SK-MEL-5 (cell line): ENCODE data around the gene AP2A2. TPM values are rescaled to one million over a fixed set of nuclear protein-coding genes. Genes with fewer than 3 reads are reported as not detected.
A peak's percentile ranks its signal among the peaks of the same experiment; 100 is the strongest.

Source experiments
- DNase-seq: peaks from one replicate; pipeline ENCODE4 v3.0.0-alpha.2; 2016; ENCODE audit warnings: low read depth, low spot score
- in situ Hi-C: cut with HindIII; loops from 2 replicates; pipeline ENCODE4 v1.10.0; 2016; ENCODE audit warnings: low sequenced_read_pairs, high pct_unique_total_duplicates, low pct_unique_long_range_greater_than_20kb
- total RNA-seq: library from RNA; depleted of rRNA; stranded (reverse); fragments of >200 nt; shearing (Covaris generic); gene quantifications from 2 replicates; pipeline ENCODE4 v1.2.3, GENCODE V29; 2014

The AP2A2 gene
- total RNA-seq, 1 experiment from 2014 or later = 14.6 TPM

GRCh38 chr11:1048375-1049070, 122.9 kb downstream of the AP2A2 start:
- in situ Hi-C loops = no loop called here
- DNase-seq = peak; percentile 23

- in situ Hi-C loops = no loop called here
- DNase-seq = no peak
Observed at GRCh38 chr11:1049071-1049405, 123.4 kb downstream of the AP2A2 start.

GRCh38 chr11:1049431-1049891, 123.8 kb downstream of the AP2A2 start:
- DNase-seq = no peak
- in situ Hi-C loops = no loop called here

GRCh38 chr11:1049911-1050580, 124.4 kb downstream of the AP2A2 start:
- DNase-seq = no peak
- in situ Hi-C loops = no loop called here

- DNase-seq = peak; percentile 67
- in situ Hi-C loops = no loop called here
Observed at GRCh38 chr11:1050581-1051355, 125.1 kb downstream of the AP2A2 start.

- DNase-seq = no peak
- in situ Hi-C loops = no loop called here
Observed at GRCh38 chr11:1051356-1052132, 125.9 kb downstream of the AP2A2 start.

GRCh38 chr11:1052133-1053011, 126.7 kb downstream of the AP2A2 start:
- in situ Hi-C loops = no loop called here
- DNase-seq = no peak

- no peak for DNase-seq
- in situ Hi-C loops = no loop called here
Observed at GRCh38 chr11:1053121-1053901, 127.6 kb downstream of the AP2A2 start.

- DNase-seq = no peak
- in situ Hi-C loops = no loop called here
Observed at GRCh38 chr11:1054143-1055108, 128.8 kb downstream of the AP2A2 start.

- in situ Hi-C loops = no loop called here
- DNase-seq = no peak
Observed at GRCh38 chr11:1055109-1055703, 129.5 kb downstream of the AP2A2 start.

GRCh38 chr11:1055990-1056771, 130.5 kb downstream of the AP2A2 start:
- in situ Hi-C loops = no loop called here

GRCh38 chr11:1057806-1058205, 132.1 kb downstream of the AP2A2 start:
- in situ Hi-C loops = no loop called here
- DNase-seq = no peak

More at GRCh38 chr11:1055990-1056771, 130.5 kb downstream of the AP2A2 start:
- no peak for DNase-seq

- in situ Hi-C loops = no loop called here
Observed at GRCh38 chr11:1059759-1060158, 134.1 kb downstream of the AP2A2 start.

GRCh38 chr11:1060410-1060809, 134.7 kb downstream of the AP2A2 start:
- in situ Hi-C loops = no loop called here
- DNase-seq = no peak

More at GRCh38 chr11:1059759-1060158, 134.1 kb downstream of the AP2A2 start:
- no peak for DNase-seq
